Muscle layer of colon (tissue), 2 donors: ENCODE data around the gene MACROD2.

Source experiments
- H3K27ac ChIP-seq: one replicate; pipeline ENCODE4 v1.7.0; 2013; ENCODE audit warnings: low read depth, mild to moderate bottlenecking, low read length, moderate library complexity
- H3K27me3 ChIP-seq, 2 donors: one replicate each; pipeline ENCODE4 v1.7.0; 2013; ENCODE audit warnings: low read length in 2 of 2, mild to moderate bottlenecking in 2 of 2; ENCODE audit not compliant: insufficient read depth in 2 of 2, control insufficient read depth in 1 of 2
- H3K36me3 ChIP-seq: one replicate; pipeline ENCODE4 v1.7.0; 2013; ENCODE audit warnings: mild to moderate bottlenecking, low read length; ENCODE audit not compliant: insufficient read depth
- H3K4me1 ChIP-seq: one replicate; pipeline ENCODE4 v1.7.0; 2013; ENCODE audit warnings: mild to moderate bottlenecking, low read length; ENCODE audit not compliant: insufficient read depth
- H3K4me3 ChIP-seq, 2 donors: one replicate each; pipeline ENCODE4 v1.7.0; 2013; ENCODE audit warnings: low read length in 2 of 2, low read depth in 1 of 2, mild to moderate bottlenecking in 1 of 2, moderate library complexity in 1 of 2
- H3K9ac ChIP-seq: one replicate; pipeline ENCODE4 v1.7.0; 2013; ENCODE audit warnings: low read length
- H3K9me3 ChIP-seq: one replicate; pipeline ENCODE4 v1.7.0; 2013; ENCODE audit warnings: mild to moderate bottlenecking, low read length
- donor health status: abdominal sarcoma.
- donor health status: Adenocarcinoma of cecum.

The MACROD2 gene

DNA sequence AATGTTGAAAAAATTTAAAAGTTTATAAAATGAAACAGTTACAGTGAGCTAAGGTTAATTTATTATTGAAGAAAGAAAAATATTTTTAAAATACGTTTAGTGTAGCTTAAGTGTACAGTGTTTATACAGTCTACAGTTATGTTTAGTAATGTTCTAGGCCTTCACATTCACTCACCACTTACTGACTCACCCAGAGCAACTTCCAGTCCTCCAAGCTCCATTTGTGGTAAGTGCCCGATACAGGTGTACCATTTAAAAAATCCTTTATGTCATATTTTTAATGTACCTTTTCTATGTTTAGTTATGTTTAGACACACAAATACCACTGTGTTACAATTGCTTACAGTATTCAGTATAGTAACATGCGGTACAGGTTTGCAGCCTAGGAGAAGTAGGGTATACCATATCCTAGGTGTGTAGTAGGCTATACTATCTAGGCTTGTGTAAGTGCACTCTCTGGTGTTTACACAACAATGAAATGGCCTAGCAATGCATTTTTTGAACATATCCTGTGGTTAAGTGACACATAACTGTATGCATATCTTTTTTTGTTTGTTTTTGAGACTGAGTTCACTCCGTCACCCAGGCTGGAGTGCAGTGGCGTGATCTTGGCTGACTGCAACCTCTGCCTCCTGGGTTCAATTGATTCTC lies 315.8 kb downstream of the MACROD2 start:
- no peak overlapping the region for H3K27ac ChIP-seq
- H3K36me3 ChIP-seq, result no peaks in the 10 kb centered on the region
- peaks cover 13% of the 10 kb centered on the region for H3K4me1 ChIP-seq
- no peak overlapping the region for H3K9ac ChIP-seq
- H3K27me3 ChIP-seq, result no peaks in the 10 kb centered on the region
- no peaks in the 10 kb centered on the region for H3K9me3 ChIP-seq
- H3K4me3 ChIP-seq, result no peak overlapping the region

- Histone ChIP-seq H3K27ac (no peak overlapping the region), H3K4me1 (peaks cover 13% of the 10 kb centered on the region), H3K9me3 (no peaks in the 10 kb centered on the region), H3K27me3 (no peaks in the 10 kb centered on the region), H3K9ac (no peak overlapping the region), H3K36me3 (no peaks in the 10 kb centered on the region), H3K4me3 (no peak overlapping the region)
These were observed 316.7 kb downstream of the MACROD2 start for GRCh38 chr20:14312001-14312400.

GRCh38 chr20:14313341-14314020 lies 318.2 kb downstream of the MACROD2 start:
- H3K4me1 ChIP-seq, result peaks cover 9% of the 10 kb centered on the region
- H3K9ac ChIP-seq, result no peak overlapping the region
- no peaks in the 10 kb centered on the region for H3K36me3 ChIP-seq

GRCh38 chr20:14319704-14320103 lies 324.4 kb downstream of the MACROD2 start:
- H3K9ac ChIP-seq, result no peak overlapping the region
- no peak overlapping the region for H3K4me3 ChIP-seq
- H3K9me3 ChIP-seq, result no peaks in the 10 kb centered on the region
- H3K27ac ChIP-seq, result no peak overlapping the region
- H3K27me3 ChIP-seq, result no peaks in the 10 kb centered on the region
- H3K4me1 ChIP-seq, result no peaks in the 10 kb centered on the region
- H3K36me3 ChIP-seq, result no peaks in the 10 kb centered on the region

More at GRCh38 chr20:14313341-14314020, 318.2 kb downstream of the MACROD2 start:
- no peaks in the 10 kb centered on the region for H3K9me3 ChIP-seq
- H3K27me3 ChIP-seq, result no peaks in the 10 kb centered on the region
- H3K4me3 ChIP-seq, result no peak overlapping the region
- H3K27ac ChIP-seq, result no peak overlapping the region

DNA sequence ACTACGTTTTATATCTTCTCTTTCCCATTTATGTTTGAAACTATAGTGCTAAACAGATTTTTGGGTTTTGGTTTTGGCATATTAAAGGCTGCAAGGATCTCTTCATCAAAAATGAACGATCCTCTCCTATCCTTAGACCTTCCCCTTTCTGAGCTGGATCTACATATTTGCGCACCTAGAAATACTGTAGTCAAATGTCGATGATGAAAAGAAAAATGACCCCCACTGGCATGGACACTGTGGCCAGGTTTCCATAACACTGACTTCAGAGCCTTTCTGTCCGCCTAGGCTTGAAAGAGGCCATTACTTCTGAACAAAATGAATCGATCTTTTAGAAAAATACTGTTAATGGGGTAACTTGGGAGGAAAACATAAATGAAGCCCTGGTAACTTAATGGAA lies 336.3 kb downstream of the MACROD2 start:
- no peak overlapping the region for H3K4me3 ChIP-seq
- no peaks in the 10 kb centered on the region for H3K27me3 ChIP-seq
- H3K9ac ChIP-seq, result no peak overlapping the region
- peaks cover 8% of the 10 kb centered on the region for H3K36me3 ChIP-seq
- H3K4me1 ChIP-seq, result no peaks in the 10 kb centered on the region
- no peak overlapping the region for H3K27ac ChIP-seq
- no peaks in the 10 kb centered on the region for H3K9me3 ChIP-seq

DNA sequence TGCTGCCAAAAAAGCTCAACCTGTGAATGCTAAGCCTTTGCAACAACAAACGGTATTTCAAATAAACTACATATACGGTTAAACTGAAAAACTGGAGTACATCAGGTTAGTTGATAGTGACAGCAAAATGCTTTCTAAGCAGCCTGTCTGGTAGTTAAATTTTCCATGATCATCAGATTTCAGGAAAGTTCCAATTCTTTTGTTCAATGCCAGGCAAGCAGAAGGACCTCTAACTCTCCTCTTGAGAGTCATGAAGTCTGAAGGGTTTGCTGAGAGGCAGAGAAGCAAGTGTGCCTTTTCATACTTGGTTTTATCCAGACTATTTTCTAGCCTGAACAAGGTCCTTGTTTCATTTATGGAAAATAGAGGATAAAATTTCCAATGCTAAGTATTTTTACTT lies 337.6 kb downstream of the MACROD2 start:
- Histone ChIP-seq H3K36me3 (no peaks in the 10 kb centered on the region), H3K4me1 (no peaks in the 10 kb centered on the region), H3K27me3 (no peaks in the 10 kb centered on the region), H3K27ac (peak overlapping the region; percentile 52), H3K9ac (peak overlapping the region; percentile 60), H3K9me3 (no peaks in the 10 kb centered on the region), H3K4me3 (peak overlapping the region in 1 of 2 donors; percentile 58)

DNA sequence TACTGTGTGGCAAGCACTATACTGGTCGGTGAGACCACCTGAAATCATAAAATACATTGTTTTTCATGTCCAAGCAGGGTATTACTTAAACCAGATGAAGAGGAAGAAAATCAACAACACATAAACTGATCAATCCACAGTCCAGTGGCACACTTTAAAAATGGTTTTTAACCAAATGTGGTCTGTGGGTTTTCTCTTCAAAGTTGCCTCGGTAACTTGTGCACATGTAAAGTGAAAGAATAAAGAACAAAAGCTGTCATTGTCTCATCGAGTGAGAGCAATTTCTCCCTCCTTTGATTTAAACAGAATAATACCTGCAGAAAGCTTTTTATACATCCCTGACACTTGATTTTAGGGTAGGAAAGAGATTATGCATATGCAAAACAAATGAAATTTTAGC lies 338.4 kb downstream of the MACROD2 start:
- Histone ChIP-seq H3K9ac (peak overlapping the region; percentile 60), H3K9me3 (no peaks in the 10 kb centered on the region), H3K27ac (no peak overlapping the region), H3K4me3 (peak overlapping the region; percentile 21 to 58), H3K36me3 (no peaks in the 10 kb centered on the region), H3K4me1 (no peaks in the 10 kb centered on the region), H3K27me3 (no peaks in the 10 kb centered on the region)

DNA sequence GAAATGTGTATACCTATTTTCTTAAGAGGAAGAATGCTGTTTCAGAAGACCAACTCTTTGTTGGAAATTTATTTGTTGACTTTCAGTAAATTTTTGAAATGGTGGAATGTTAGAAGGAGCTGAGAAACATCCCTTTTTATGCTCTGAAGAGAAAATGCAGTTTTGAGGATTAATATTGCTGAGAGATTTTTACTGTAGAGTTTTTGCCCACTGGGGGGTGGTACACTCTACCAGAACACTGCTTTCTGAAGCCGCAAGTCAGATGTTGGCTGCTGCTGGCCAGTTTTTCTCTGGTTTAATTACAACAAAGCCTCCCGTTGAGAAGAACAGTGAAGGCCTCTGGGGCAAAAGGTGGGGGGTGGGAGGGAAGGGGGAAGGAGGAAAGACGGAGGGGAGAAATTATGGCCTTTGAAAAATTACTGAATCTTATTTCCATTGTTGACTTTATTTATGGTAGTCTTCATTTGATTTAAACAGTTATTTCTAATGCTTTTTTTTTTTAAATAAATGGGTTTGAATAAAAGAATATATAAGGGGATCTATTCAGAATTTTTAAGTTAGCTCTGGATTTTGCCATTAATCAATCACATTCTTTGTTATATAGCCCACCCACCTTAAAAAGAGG lies 339.1 kb downstream of the MACROD2 start:
- Histone ChIP-seq H3K4me1 (no peaks in the 10 kb centered on the region), H3K27me3 (no peaks in the 10 kb centered on the region), H3K36me3 (no peaks in the 10 kb centered on the region), H3K9ac (peak overlapping the region; percentile 60), H3K4me3 (peak overlapping the region; percentile 23 to 58), H3K27ac (no peak overlapping the region), H3K9me3 (no peaks in the 10 kb centered on the region)

GRCh38 chr20:14335052-14335451 lies 339.7 kb downstream of the MACROD2 start:
- Histone ChIP-seq H3K9ac (peak overlapping the region; percentile 31), H3K9me3 (no peaks in the 10 kb centered on the region), H3K4me1 (no peaks in the 10 kb centered on the region), H3K27me3 (no peaks in the 10 kb centered on the region), H3K4me3 (peak overlapping the region; percentile 23 to 58), H3K27ac (peak overlapping the region; percentile 19), H3K36me3 (no peaks in the 10 kb centered on the region)

- Histone ChIP-seq H3K9ac (peak overlapping the region; percentile 75), H3K4me3 (peak overlapping the region; percentile 22 to 72), H3K27ac (peak overlapping the region; percentile 12)
These were observed 341.4 kb downstream of the MACROD2 start for GRCh38 chr20:14336686-14337085.

DNA sequence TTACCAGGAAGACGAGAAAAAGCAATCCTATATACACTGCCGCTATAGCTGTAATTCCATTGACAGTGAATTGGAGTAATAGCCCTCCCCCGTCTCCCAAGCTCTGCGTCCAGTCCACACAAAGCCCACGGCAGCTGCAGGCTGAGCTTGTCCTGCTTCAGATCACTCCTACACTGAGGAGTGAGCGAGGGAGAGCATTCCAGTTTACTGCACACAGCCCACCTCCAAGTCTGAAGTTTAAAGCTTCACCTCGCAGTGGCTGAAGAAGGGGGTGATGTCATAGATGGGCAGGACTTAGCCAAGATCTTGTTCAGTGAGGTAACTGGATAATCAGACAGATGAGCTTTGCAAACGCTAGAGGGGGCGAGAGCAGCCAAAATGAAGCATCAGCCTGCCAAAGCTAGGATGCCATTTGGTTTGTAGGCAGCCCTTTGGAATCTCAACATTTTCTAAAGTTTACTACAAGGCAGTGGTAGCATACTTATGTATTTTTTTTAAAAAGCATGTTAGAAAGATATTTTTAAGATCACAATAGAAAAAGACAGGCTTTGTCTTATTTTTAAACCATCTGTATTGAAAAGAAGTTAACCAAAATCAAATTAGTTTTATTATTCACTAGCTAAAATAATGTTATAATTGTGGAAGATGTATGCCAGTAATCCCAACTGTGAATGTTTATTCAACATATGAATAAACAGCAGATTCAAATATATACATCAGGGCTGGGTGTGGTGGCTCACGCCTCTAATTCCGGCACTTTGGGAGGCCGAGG lies 342.3 kb downstream of the MACROD2 start, which contains the start of gene FLRT3:
FLRT3 (minus strand) TSS at position 213 of the 772 bp plus-strand sequence. CDS start 10,106 bp downstream, outside the sequence.
- peak within 1 kb of the TSS; percentile 12 for H3K27ac ChIP-seq

More at GRCh38 chr20:14336686-14337085, 341.4 kb downstream of the MACROD2 start:
- Histone ChIP-seq H3K36me3 (no peaks in the 10 kb centered on the region), H3K27me3 (no peaks in the 10 kb centered on the region), H3K9me3 (no peaks in the 10 kb centered on the region), H3K4me1 (no peaks in the 10 kb centered on the region)

More for the DNA sequence above, 342.3 kb downstream of the MACROD2 start, which contains the start of gene FLRT3:
- H3K9ac ChIP-seq, result peak within 1 kb of the TSS; percentile 75
- H3K9me3 ChIP-seq, result no peaks in the 10 kb centered on the region
- peak within 1 kb of the TSS; percentile 22 to 72 for H3K4me3 ChIP-seq
- H3K27me3 ChIP-seq, result no peaks in the 10 kb centered on the region
- no peaks in the 10 kb centered on the region for H3K36me3 ChIP-seq
- H3K4me1 ChIP-seq, result no peaks in the 10 kb centered on the region
